Activated naive CD8-positive, alpha-beta T cell treated with anti-CD3 and anti-CD28 coated beads for 36 hours (primary cell): ENCODE measurements around the gene LRTM1. TPM values are rescaled to one million over a fixed set of nuclear protein-coding genes. Genes with fewer than 3 reads are reported as not detected.

Source experiments
- DNase-seq: peaks from one replicate; pipeline ENCODE4 v3.0.0; 2021
- H3K27ac Mint-ChIP-seq: one replicate; pipeline ENCODE4 v1.8.0; 2022; ENCODE audit warnings: mild to moderate bottlenecking, moderate library complexity, mixed read lengths
- H3K27me3 Mint-ChIP-seq: one replicate; pipeline ENCODE4 v1.8.0; 2022; ENCODE audit warnings: mild to moderate bottlenecking, mixed read lengths
- H3K36me3 Mint-ChIP-seq: one replicate; pipeline ENCODE4 v1.8.0; 2021; ENCODE audit warnings: mild to moderate bottlenecking, mixed read lengths
- H3K4me1 Mint-ChIP-seq: one replicate; pipeline ENCODE4 v1.8.0; 2021; ENCODE audit warnings: mixed read lengths
- H3K4me3 Mint-ChIP-seq: one replicate; pipeline ENCODE4 v1.8.0; 2022; ENCODE audit warnings: mild to moderate bottlenecking, moderate library complexity, mixed read lengths
- H3K9me3 Mint-ChIP-seq: one replicate; pipeline ENCODE4 v1.8.0; 2022; ENCODE audit warnings: mixed read lengths
- total RNA-seq, 2 experiments: library from RNA; stranded (reverse); gene quantifications; one replicate each; pipeline ENCODE4 v1.2.3, GENCODE V29; 2021

Gene LRTM1
- not detected for total RNA-seq

GRCh38 chr3:54928046-54928770 is at the start of gene LRTM1:
TSS of gene LRTM1 (minus strand) at chr3:54928059. CDS start at chr3:54927911, 148 bp downstream.
- Mint-ChIP-seq H3K27ac (no peak within 1 kb of the TSS), H3K9me3 (no peaks in the 10 kb centered on the region), H3K27me3 (no peaks in the 10 kb centered on the region), H3K4me1 (no peaks in the 10 kb centered on the region), H3K36me3 (no peaks in the 10 kb centered on the region), H3K4me3 (no peak within 1 kb of the TSS)
- DNase-seq: no peak

GRCh38 chr3:54977439-54977838 is 49.6 kb upstream of the LRTM1 start:
- H3K9me3 Mint-ChIP-seq: no peaks in the 10 kb centered on the region
- H3K27ac Mint-ChIP-seq: no peak overlapping the region
- H3K36me3 Mint-ChIP-seq: no peaks in the 10 kb centered on the region
- H3K4me1 Mint-ChIP-seq: no peaks in the 10 kb centered on the region
- H3K4me3 Mint-ChIP-seq: no peak overlapping the region
- H3K27me3 Mint-ChIP-seq: no peaks in the 10 kb centered on the region
- no peak for DNase-seq

- H3K4me3 Mint-ChIP-seq: no peak overlapping the region
- no peak for DNase-seq
- no peaks in the 10 kb centered on the region for H3K27me3 Mint-ChIP-seq
- H3K27ac Mint-ChIP-seq: no peak overlapping the region
- H3K4me1 Mint-ChIP-seq: no peaks in the 10 kb centered on the region
- H3K9me3 Mint-ChIP-seq: peaks cover 4% of the 10 kb centered on the region
- no peaks in the 10 kb centered on the region for H3K36me3 Mint-ChIP-seq
These were observed 43.0 kb upstream of the LRTM1 start for GRCh38 chr3:54970895-54971294.

- no peak overlapping the region for H3K27ac Mint-ChIP-seq
- DNase-seq: no peak
- no peak overlapping the region for H3K4me3 Mint-ChIP-seq
- peaks cover 4% of the 10 kb centered on the region for H3K9me3 Mint-ChIP-seq
- no peaks in the 10 kb centered on the region for H3K27me3 Mint-ChIP-seq
- no peaks in the 10 kb centered on the region for H3K36me3 Mint-ChIP-seq
- no peaks in the 10 kb centered on the region for H3K4me1 Mint-ChIP-seq
These were observed 41.8 kb upstream of the LRTM1 start for GRCh38 chr3:54969652-54970051.

GRCh38 chr3:54968546-54969172 is 40.8 kb upstream of the LRTM1 start:
- no peak overlapping the region for H3K27ac Mint-ChIP-seq
- H3K36me3 Mint-ChIP-seq: no peaks in the 10 kb centered on the region
- H3K4me3 Mint-ChIP-seq: no peak overlapping the region
- no peaks in the 10 kb centered on the region for H3K27me3 Mint-ChIP-seq
- H3K9me3 Mint-ChIP-seq: peaks cover 4% of the 10 kb centered on the region
- no peaks in the 10 kb centered on the region for H3K4me1 Mint-ChIP-seq
- no peak for DNase-seq

- Mint-ChIP-seq H3K36me3 (no peaks in the 10 kb centered on the region), H3K27me3 (no peaks in the 10 kb centered on the region), H3K4me1 (no peaks in the 10 kb centered on the region), H3K9me3 (peaks cover 4% of the 10 kb centered on the region), H3K4me3 (no peak overlapping the region), H3K27ac (no peak overlapping the region)
- DNase-seq: no peak
These were observed 39.9 kb upstream of the LRTM1 start for GRCh38 chr3:54967731-54968161.

GRCh38 chr3:54966979-54967378 is 39.1 kb upstream of the LRTM1 start:
- Mint-ChIP-seq H3K9me3 (peaks cover 4% of the 10 kb centered on the region), H3K4me3 (no peak overlapping the region), H3K36me3 (no peaks in the 10 kb centered on the region), H3K27me3 (no peaks in the 10 kb centered on the region), H3K27ac (no peak overlapping the region), H3K4me1 (no peaks in the 10 kb centered on the region)
- DNase-seq: no peak

GRCh38 chr3:54965746-54966145 is 37.9 kb upstream of the LRTM1 start:
- no peak for DNase-seq
- H3K27ac Mint-ChIP-seq: no peak overlapping the region
- H3K4me1 Mint-ChIP-seq: no peaks in the 10 kb centered on the region
- peaks cover 3% of the 10 kb centered on the region for H3K9me3 Mint-ChIP-seq
- no peaks in the 10 kb centered on the region for H3K36me3 Mint-ChIP-seq
- H3K27me3 Mint-ChIP-seq: no peaks in the 10 kb centered on the region
- H3K4me3 Mint-ChIP-seq: no peak overlapping the region

- Mint-ChIP-seq H3K27ac (no peak overlapping the region), H3K36me3 (no peaks in the 10 kb centered on the region), H3K4me3 (no peak overlapping the region)
These were observed 36.2 kb upstream of the LRTM1 start for GRCh38 chr3:54964081-54964480.

GRCh38 chr3:54963641-54964040 is 35.8 kb upstream of the LRTM1 start:
- Mint-ChIP-seq H3K4me1 (no peaks in the 10 kb centered on the region), H3K4me3 (no peak overlapping the region), H3K27me3 (no peaks in the 10 kb centered on the region), H3K9me3 (no peaks in the 10 kb centered on the region), H3K27ac (no peak overlapping the region), H3K36me3 (no peaks in the 10 kb centered on the region)
- DNase-seq: no peak

More at GRCh38 chr3:54964081-54964480, 36.2 kb upstream of the LRTM1 start:
- no peaks in the 10 kb centered on the region for H3K4me1 Mint-ChIP-seq
- DNase-seq: no peak
- no peaks in the 10 kb centered on the region for H3K9me3 Mint-ChIP-seq
- no peaks in the 10 kb centered on the region for H3K27me3 Mint-ChIP-seq

GRCh38 chr3:54962200-54962599 is 34.3 kb upstream of the LRTM1 start:
- no peak for DNase-seq
- Mint-ChIP-seq H3K27me3 (no peaks in the 10 kb centered on the region), H3K4me3 (no peak overlapping the region), H3K9me3 (no peaks in the 10 kb centered on the region), H3K4me1 (no peaks in the 10 kb centered on the region), H3K27ac (no peak overlapping the region), H3K36me3 (no peaks in the 10 kb centered on the region)

GRCh38 chr3:54960701-54961100 is 32.8 kb upstream of the LRTM1 start:
- no peak overlapping the region for H3K4me3 Mint-ChIP-seq
- no peaks in the 10 kb centered on the region for H3K27me3 Mint-ChIP-seq
- H3K4me1 Mint-ChIP-seq: no peaks in the 10 kb centered on the region
- no peak for DNase-seq
- no peaks in the 10 kb centered on the region for H3K9me3 Mint-ChIP-seq
- no peak overlapping the region for H3K27ac Mint-ChIP-seq
- H3K36me3 Mint-ChIP-seq: no peaks in the 10 kb centered on the region

GRCh38 chr3:54960082-54960481 is 32.2 kb upstream of the LRTM1 start:
- no peaks in the 10 kb centered on the region for H3K4me1 Mint-ChIP-seq

GRCh38 chr3:54957711-54958110 is 29.9 kb upstream of the LRTM1 start:
- Mint-ChIP-seq H3K27ac (no peak overlapping the region), H3K27me3 (no peaks in the 10 kb centered on the region), H3K4me1 (no peaks in the 10 kb centered on the region), H3K4me3 (no peak overlapping the region), H3K36me3 (no peaks in the 10 kb centered on the region), H3K9me3 (no peaks in the 10 kb centered on the region)
- no peak for DNase-seq

More at GRCh38 chr3:54960082-54960481, 32.2 kb upstream of the LRTM1 start:
- Mint-ChIP-seq H3K4me3 (no peak overlapping the region), H3K27me3 (no peaks in the 10 kb centered on the region), H3K36me3 (no peaks in the 10 kb centered on the region), H3K27ac (no peak overlapping the region), H3K9me3 (no peaks in the 10 kb centered on the region)
- no peak for DNase-seq

GRCh38 chr3:54955941-54956340 is 28.1 kb upstream of the LRTM1 start:
- no peaks in the 10 kb centered on the region for H3K9me3 Mint-ChIP-seq

GRCh38 chr3:54955496-54955895 is 27.6 kb upstream of the LRTM1 start:
- DNase-seq: no peak
- Mint-ChIP-seq H3K4me3 (no peak overlapping the region), H3K27me3 (no peaks in the 10 kb centered on the region), H3K36me3 (no peaks in the 10 kb centered on the region), H3K9me3 (no peaks in the 10 kb centered on the region), H3K27ac (no peak overlapping the region), H3K4me1 (no peaks in the 10 kb centered on the region)

More at GRCh38 chr3:54955941-54956340, 28.1 kb upstream of the LRTM1 start:
- no peak for DNase-seq
- H3K4me1 Mint-ChIP-seq: no peaks in the 10 kb centered on the region
- H3K27ac Mint-ChIP-seq: no peak overlapping the region
- no peaks in the 10 kb centered on the region for H3K27me3 Mint-ChIP-seq
- H3K36me3 Mint-ChIP-seq: no peaks in the 10 kb centered on the region
- no peak overlapping the region for H3K4me3 Mint-ChIP-seq
